Muscle of leg (tissue), 11 donors: Measurements from ENCODE around the gene STK32C. TPM values are rescaled to one million over a fixed set of nuclear protein-coding genes. Genes with fewer than 3 reads are reported as not detected.

Source experiments
- DNase-seq: peaks from one replicate; pipeline ENCODE4 v3.0.0; 2013
- H3K27ac ChIP-seq: one replicate; pipeline ENCODE4 v1.5.1; 2013; ENCODE audit warnings: mild to moderate bottlenecking, low read length, control low read depth
- H3K27me3 ChIP-seq: one replicate; pipeline ENCODE4 v1.6.1; 2013; ENCODE audit warnings: low read length; ENCODE audit not compliant: control insufficient read depth, insufficient read depth
- H3K36me3 ChIP-seq: one replicate; pipeline ENCODE4 v1.6.1; 2013; ENCODE audit warnings: low read length; ENCODE audit not compliant: control insufficient read depth, insufficient read depth
- H3K4me1 ChIP-seq: one replicate; pipeline ENCODE4 v1.6.1; 2013; ENCODE audit warnings: low read length; ENCODE audit not compliant: control insufficient read depth, insufficient read depth
- H3K4me3 ChIP-seq: one replicate; pipeline ENCODE4 v1.5.1; 2013; ENCODE audit warnings: low read length, control low read depth
- H3K9me3 ChIP-seq: replicated peaks from 2 replicates; pipeline ENCODE4 v1.6.1; 2013; ENCODE audit warnings: low read depth, low read length; ENCODE audit not compliant: control insufficient read depth
- WGBS: methylation state at CpG from one replicate; pipeline ENCODE4 v1.1.5; 2013; ENCODE audit warnings: missing lambda C conversion rate; ENCODE audit not compliant: insufficient coverage; 5-methylcytosine and 5-hydroxymethylcytosine counted together
- polyA plus RNA-seq, 8 donors: library from polyadenylated mRNA; unstranded; fragments of 120-200 nt; gene quantifications; one replicate each; pipeline versions ENCODE4 v1.2.1 to v1.2.3, GENCODE V29; 2013; ENCODE audit warnings: inconsistent platforms in 1 of 8, low replicate concordance in 1 of 8; ENCODE audit not compliant: insufficient read length in 8 of 8, insufficient read depth in 1 of 8
- total RNA-seq: library from RNA; stranded (reverse); fragments of 120-200 nt; gene quantifications from one replicate; pipeline ENCODE4 v1.2.4, GENCODE V29; 2013

Gene STK32C
- total and polyA plus RNA-seq, 9 donors, result 9.4 to 14.7 (median 12.0) TPM

DNA sequence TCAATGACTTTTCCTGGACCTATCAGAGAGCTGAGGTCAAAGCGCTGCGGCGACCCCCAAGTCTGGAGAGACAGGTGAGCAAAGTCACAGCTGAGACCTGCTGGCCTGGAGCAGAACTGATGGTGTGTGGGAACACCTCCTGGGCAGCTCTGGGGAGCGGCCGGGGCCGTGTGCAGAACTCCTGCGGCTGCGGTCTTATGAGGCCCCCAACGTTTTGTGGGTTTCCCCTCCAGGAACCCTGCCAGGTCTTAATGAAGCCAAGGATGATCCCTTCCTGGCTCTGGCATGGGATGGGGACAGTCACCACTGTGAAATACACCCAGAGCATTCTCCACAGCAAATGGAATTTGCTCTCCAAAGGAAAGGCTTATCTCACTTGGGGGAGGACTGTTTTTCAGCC, 94.9 kb downstream of the STK32C start:
- 79% methylated on average over 9 of the region's 9 CpGs for WGBS

DNA sequence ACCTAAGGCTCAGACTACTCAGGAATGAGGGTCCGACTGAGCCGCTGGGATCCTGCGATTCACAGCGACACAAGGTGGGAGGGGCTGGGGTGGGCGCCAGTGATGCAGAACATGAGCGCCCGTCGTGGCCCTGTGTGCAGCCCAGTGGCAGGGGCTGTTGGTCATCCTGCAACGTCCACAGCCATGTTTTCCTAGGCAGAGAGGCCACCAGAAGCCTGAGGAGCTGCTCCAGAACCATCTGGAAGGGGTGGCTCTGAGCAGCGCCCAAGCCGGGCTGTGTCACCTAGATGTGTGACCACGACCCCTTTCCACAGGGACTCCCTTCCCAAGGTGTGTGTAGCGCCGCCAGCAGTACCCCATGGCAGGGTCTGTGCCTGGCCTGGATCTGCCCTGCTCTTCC, 96.5 kb downstream of the STK32C start:
- Histone ChIP-seq H3K4me3 (no peak overlapping the region), H3K9me3 (peaks cover 7% of the 10 kb centered on the region), H3K27me3 (no peaks in the 10 kb centered on the region), H3K36me3 (no peaks in the 10 kb centered on the region), H3K4me1 (peaks cover 21% of the 10 kb centered on the region), H3K27ac (no peak overlapping the region)
- WGBS, result 88% methylated on average over 14 of the region's 14 CpGs
- DNase-seq, result no peak

More for the DNA sequence above, 94.9 kb downstream of the STK32C start:
- Histone ChIP-seq H3K4me1 (peaks cover 20% of the 10 kb centered on the region), H3K27me3 (no peaks in the 10 kb centered on the region), H3K27ac (no peak overlapping the region), H3K4me3 (no peak overlapping the region), H3K9me3 (peaks cover 15% of the 10 kb centered on the region), H3K36me3 (no peaks in the 10 kb centered on the region)
- no peak for DNase-seq

DNA sequence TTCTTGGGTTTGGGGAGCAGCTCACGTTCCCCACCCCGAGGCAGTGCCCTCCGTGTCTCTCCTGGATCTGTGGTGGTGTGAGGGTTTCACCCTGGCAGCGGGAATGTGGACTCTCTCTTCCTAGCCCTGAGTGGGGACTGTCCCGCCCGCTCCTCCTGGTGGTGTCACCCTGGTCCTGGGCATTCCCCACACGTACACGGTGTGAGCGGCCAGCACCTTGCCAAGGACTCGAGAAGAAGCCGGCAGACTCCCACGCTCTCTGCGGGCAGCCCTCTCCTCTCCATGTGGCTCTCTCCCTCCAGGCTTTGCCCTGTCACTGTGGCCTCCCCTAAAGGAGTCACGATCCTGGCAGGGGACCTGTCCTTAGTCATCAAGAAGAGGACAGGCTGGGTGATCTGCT, 97.0 kb downstream of the STK32C start:
- H3K4me1 ChIP-seq, result peaks cover 21% of the 10 kb centered on the region
- no peaks in the 10 kb centered on the region for H3K27me3 ChIP-seq
- no peak overlapping the region for H3K4me3 ChIP-seq
- H3K27ac ChIP-seq, result no peak overlapping the region
- peaks cover 7% of the 10 kb centered on the region for H3K9me3 ChIP-seq
- no peak for DNase-seq
- WGBS, result 88% methylated on average over 12 of the region's 14 CpGs
- no peaks in the 10 kb centered on the region for H3K36me3 ChIP-seq

DNA sequence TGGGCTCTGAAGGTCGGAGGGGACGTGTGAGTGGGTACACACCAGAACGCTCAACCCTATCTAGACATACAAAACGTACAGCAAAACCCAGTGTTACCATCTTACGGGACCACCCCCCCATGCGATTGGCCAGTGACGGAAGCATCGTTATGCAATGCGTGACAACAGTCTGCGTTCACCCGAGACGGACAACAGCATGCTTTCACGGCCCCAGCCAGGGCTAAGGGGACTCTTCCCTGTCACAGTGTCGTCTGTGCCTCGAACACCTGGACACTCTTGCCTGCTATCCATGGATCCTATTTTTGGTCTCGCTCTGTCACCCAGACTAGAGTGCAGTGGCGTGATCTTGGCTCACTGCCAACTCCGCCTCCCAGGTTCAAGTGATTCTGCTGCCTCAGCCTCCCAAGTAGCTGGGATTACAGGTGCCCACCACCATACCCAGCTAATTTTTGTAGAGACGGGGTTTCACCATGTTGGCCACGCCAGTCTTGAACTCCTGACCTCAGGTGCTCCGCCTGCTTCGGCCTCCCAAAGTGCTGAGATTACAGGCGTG, 97.7 kb downstream of the STK32C start:
- Histone ChIP-seq H3K9me3 (peaks cover 7% of the 10 kb centered on the region), H3K27ac (no peak overlapping the region), H3K27me3 (no peaks in the 10 kb centered on the region), H3K4me3 (no peak overlapping the region), H3K4me1 (peaks cover 21% of the 10 kb centered on the region), H3K36me3 (no peaks in the 10 kb centered on the region)
- WGBS, result 87% methylated on average over 20 of the region's 23 CpGs
- no peak for DNase-seq

DNA sequence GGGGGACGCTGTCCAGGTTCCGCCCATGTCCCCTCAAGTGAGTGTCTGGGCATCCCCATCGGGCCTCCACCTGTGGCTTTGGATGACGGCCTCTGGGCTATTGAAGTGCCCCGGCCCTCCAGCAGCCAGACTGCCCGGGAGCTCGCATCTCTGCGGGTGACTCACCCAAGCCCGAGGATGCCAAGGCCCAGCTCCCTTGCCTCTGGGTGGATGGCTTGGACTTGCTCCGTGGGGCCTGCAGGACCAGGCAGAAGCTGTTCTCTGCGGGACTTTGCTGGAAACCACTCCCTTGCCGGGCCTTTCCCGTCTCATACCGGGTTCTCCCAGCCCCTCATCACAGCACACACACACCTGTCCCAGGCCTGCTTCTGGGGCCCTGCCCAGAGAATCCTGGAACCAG, 98.6 kb downstream of the STK32C start:
- no peak overlapping the region for H3K4me3 ChIP-seq
- peak overlapping the region; percentile 59 for H3K27ac ChIP-seq
- no peak for DNase-seq
- no peaks in the 10 kb centered on the region for H3K36me3 ChIP-seq
- 87% methylated on average over 14 of the region's 14 CpGs for WGBS
- peaks cover 7% of the 10 kb centered on the region for H3K9me3 ChIP-seq
- H3K4me1 ChIP-seq, result peaks cover 21% of the 10 kb centered on the region
- no peaks in the 10 kb centered on the region for H3K27me3 ChIP-seq

DNA sequence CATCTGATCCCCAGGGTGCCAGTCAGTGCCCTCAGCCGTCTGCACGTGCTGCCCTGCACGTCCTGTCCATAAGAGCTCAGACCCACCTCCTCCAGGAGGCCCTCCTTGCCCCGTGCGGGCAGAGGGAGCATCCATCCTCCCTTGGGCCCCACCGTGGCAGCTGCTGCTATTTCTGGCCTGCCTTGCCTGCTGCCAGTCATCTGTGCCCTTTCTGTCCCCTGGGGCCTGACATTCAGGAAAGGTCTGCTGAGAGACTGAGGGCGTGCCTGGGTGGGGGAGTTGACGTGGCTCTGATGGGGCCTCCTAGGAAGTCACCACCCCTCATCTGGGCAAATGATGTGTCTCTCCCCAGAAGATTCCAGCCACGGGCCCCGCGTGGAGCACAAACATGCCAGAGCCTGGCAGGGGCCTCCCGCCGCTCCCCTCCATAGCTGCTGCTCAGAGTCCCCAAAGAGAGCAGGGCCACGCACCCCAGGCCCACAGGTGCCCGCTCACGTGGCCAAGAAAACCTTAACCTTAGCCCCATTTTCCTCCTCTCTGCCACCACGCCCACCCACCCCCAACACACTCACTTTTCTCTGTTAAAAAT, 99.2 kb downstream of the STK32C start:
- Histone ChIP-seq H3K9me3 (peaks cover 6% of the 10 kb centered on the region), H3K4me1 (peaks cover 21% of the 10 kb centered on the region), H3K4me3 (no peak overlapping the region), H3K27me3 (no peaks in the 10 kb centered on the region), H3K36me3 (no peaks in the 10 kb centered on the region), H3K27ac (peak overlapping the region; percentile 47)
- peak; percentile 55 for DNase-seq
- 69% methylated on average over 15 of the region's 17 CpGs for WGBS

- Histone ChIP-seq H3K27ac (no peak overlapping the region), H3K36me3 (no peaks in the 10 kb centered on the region), H3K4me3 (no peak overlapping the region), H3K4me1 (peaks cover 21% of the 10 kb centered on the region), H3K27me3 (no peaks in the 10 kb centered on the region), H3K9me3 (no peaks in the 10 kb centered on the region)
- DNase-seq, result no peak
- WGBS, result 75% methylated on average over 46 of the region's 48 CpGs
These were observed 100.0 kb downstream of the STK32C start for GRCh38 chr10:132207536-132208461.

GRCh38 chr10:132206806-132207535, 100.8 kb downstream of the STK32C start:
- no peaks in the 10 kb centered on the region for H3K27me3 ChIP-seq
- 82% methylated on average over 22 of the region's 29 CpGs for WGBS
- no peaks in the 10 kb centered on the region for H3K9me3 ChIP-seq

DNA sequence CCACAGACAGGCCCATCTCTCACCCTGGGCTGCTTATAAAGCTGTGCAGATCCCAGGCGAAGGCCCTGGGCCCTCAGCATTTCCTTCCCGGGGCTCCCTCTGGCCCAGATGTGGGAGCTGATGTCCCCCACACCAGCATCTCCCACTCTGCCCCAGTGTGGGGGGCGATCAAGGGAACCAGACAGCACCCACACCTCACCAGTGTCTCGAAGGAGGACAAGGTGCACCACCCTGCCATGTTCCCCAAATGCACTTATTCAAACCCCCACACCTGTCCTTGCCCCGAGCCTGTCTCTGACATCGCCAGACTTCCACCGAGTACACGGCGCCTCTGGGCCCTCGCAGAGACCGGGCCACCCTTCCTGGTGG, 101.4 kb downstream of the STK32C start:
- 86% methylated on average over 9 of the region's 11 CpGs for WGBS
- H3K4me3 ChIP-seq, result no peak overlapping the region
- no peak for DNase-seq
- no peaks in the 10 kb centered on the region for H3K36me3 ChIP-seq
- H3K4me1 ChIP-seq, result peaks cover 21% of the 10 kb centered on the region
- no peak overlapping the region for H3K27ac ChIP-seq
- no peaks in the 10 kb centered on the region for H3K27me3 ChIP-seq
- H3K9me3 ChIP-seq, result no peaks in the 10 kb centered on the region

More at GRCh38 chr10:132206806-132207535, 100.8 kb downstream of the STK32C start:
- H3K4me1 ChIP-seq, result peaks cover 21% of the 10 kb centered on the region
- DNase-seq, result no peak
- H3K36me3 ChIP-seq, result no peaks in the 10 kb centered on the region
- no peak overlapping the region for H3K27ac ChIP-seq
- H3K4me3 ChIP-seq, result no peak overlapping the region
